ENCODE results near the gene ADAMTS1.

Gene ADAMTS1

GRCh38 chr21:26840912-26841311 is 4.3 kb downstream of the ADAMTS1 start:
- Histone ChIP-seq H3K4me3 (ENCODE audit: low read depth, low read length) (no peak overlapping the region), H3K36me3 (ENCODE audit: control insufficient read depth in 2 of 2, insufficient read depth in 1 of 2, low read length in 2 of 2) (peaks cover 56 to 73% of the 10 kb centered on the region in 2 experiments), H3K4me1 (ENCODE audit: control insufficient read depth, insufficient read depth, low read length) (peaks cover 11% of the 10 kb centered on the region; the same call in 1 of the 2 replicates), H3K9me3 (ENCODE audit: control insufficient read depth, insufficient read depth, low read depth, low read length) (no peaks in the 10 kb centered on the region), H3K27ac (ENCODE audit: extremely low read depth, low read depth, low read length) (peak overlapping the region; percentile 27; the same call in 1 of the 2 replicates)
- CTCF ChIA-PET: interaction anchor here (1.6 to 2.5 kb wide), 3 partner anchors 12 to 66 kb away, joined by 7 to 17 read pairs (median 8); no protein-coding TSS in a partner anchor
- POLR2A ChIA-PET: no interaction called here
- TF ChIP-seq ZNF423 (tag by site-specific recombination; IDR thresholded peaks at IDR 0.05) (no peak), ZXDB (tag by site-specific recombination; IDR thresholded peaks at IDR 0.05) (peak; percentile 77), ZNF341 (tag by site-specific recombination; IDR thresholded peaks at IDR 0.05; ENCODE audit: low read depth) (no peak), GLIS1 (tag by site-specific recombination; IDR thresholded peaks at IDR 0.05) (no peak), CTCF (tag by site-specific recombination; IDR thresholded peaks at IDR 0.05) (peak; percentile 69), ZNF600 (tag by site-specific recombination; IDR thresholded peaks at IDR 0.05) (peak; percentile 89), ZNF670 (tag by site-specific recombination; IDR thresholded peaks at IDR 0.05; ENCODE audit: low read depth) (no peak), ZNF513 (tag by site-specific recombination; IDR thresholded peaks at IDR 0.05) (no peak), ZNF184 (tag by site-specific recombination; IDR thresholded peaks at IDR 0.05) (0 out of 2 replicates have a peak, but pooled peaks have one; percentile 64), ZBTB1 (tag by site-specific recombination; IDR thresholded peaks at IDR 0.05) (no peak), ZNF48 (tag by site-specific recombination; IDR thresholded peaks at IDR 0.05) (no peak), ZNF324 (tag by site-specific recombination; IDR thresholded peaks at IDR 0.05) (peak; percentile 90; the same call in 1 of the 2 replicates), ZNF692 (tag by site-specific recombination; IDR thresholded peaks at IDR 0.05) (peak; percentile 83), SCRT2 (tag by site-specific recombination; IDR thresholded peaks at IDR 0.05) (peak; percentile 56), INSM2 (tag by site-specific recombination; IDR thresholded peaks at IDR 0.05) (peak; percentile 37), ZNF501 (tag by site-specific recombination; IDR thresholded peaks at IDR 0.05) (no peak), ZEB2 (tag by site-specific recombination; IDR thresholded peaks at IDR 0.05) (peak; percentile 88), ZNF660 (tag by site-specific recombination; IDR thresholded peaks at IDR 0.05) (peak; percentile 91), ZBTB44 (tag by site-specific recombination; IDR thresholded peaks at IDR 0.05) (0 out of 2 replicates have a peak, but pooled peaks have one; percentile 24), ZNF223 (tag by site-specific recombination; IDR thresholded peaks at IDR 0.05) (no peak), ZNF530 (tag by site-specific recombination; IDR thresholded peaks at IDR 0.05; ENCODE audit: low read depth) (no peak), REST (tag by site-specific recombination; IDR thresholded peaks at IDR 0.05) (peak; percentile 39; the same call in 1 of the 2 replicates), SP3 (tag by site-specific recombination; IDR thresholded peaks at IDR 0.05) (0 out of 2 replicates have a peak, but pooled peaks have one; percentile 35), KLF1 (tag by site-specific recombination; IDR thresholded peaks at IDR 0.05) (no peak), ZNF311 (tag by site-specific recombination; IDR thresholded peaks at IDR 0.05; ENCODE audit: borderline replicate concordance) (no peak)

Measured in HEK293 (cell line).